Loucy (cell line): ENCODE measurements around the gene UBE2Q1.

ENCODE experiments used
- EZH2phosphoT487 ChIP-seq: fragments of 200-600 bp; IDR thresholded peaks from 2 replicates; pipeline ENCODE4 v1.6.1; 2018; ENCODE audit warnings: antibody characterized with exemption, mild to moderate bottlenecking, moderate library complexity, borderline replicate concordance
- TF ChIP-seq, protein P1 (sequence below): fragments of 200-600 bp; sonication (generic); conservative IDR thresholded peaks from 2 replicates; pipeline ENCODE4 v1.5.1; 2014; ENCODE audit warnings: mild to moderate bottlenecking, antibody characterized with exemption, low read length

DNA sequence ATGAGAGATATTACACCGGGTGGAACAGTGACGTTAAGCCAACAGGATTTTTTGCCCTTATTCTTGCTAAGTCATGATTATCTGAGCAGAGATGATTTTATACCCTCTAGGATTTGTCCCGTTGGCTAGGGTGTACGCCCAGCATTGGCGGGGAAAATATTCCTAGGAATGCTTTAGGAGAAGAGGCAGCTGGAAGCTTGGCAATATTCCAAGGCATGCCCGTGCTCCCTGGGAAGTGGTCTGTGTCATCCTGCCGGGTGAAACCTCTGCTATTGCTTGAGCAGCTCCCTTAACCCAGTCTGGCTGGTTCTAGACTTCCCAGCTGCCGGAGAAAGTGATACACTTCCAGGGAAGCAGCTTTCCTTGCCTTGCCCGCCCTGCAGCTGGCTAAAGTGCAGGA lies 25.3 kb upstream of the UBE2Q1 start:
- TF ChIP-seq EZH2phosphoT487: no peak
- TF ChIP-seq, protein P1, sequence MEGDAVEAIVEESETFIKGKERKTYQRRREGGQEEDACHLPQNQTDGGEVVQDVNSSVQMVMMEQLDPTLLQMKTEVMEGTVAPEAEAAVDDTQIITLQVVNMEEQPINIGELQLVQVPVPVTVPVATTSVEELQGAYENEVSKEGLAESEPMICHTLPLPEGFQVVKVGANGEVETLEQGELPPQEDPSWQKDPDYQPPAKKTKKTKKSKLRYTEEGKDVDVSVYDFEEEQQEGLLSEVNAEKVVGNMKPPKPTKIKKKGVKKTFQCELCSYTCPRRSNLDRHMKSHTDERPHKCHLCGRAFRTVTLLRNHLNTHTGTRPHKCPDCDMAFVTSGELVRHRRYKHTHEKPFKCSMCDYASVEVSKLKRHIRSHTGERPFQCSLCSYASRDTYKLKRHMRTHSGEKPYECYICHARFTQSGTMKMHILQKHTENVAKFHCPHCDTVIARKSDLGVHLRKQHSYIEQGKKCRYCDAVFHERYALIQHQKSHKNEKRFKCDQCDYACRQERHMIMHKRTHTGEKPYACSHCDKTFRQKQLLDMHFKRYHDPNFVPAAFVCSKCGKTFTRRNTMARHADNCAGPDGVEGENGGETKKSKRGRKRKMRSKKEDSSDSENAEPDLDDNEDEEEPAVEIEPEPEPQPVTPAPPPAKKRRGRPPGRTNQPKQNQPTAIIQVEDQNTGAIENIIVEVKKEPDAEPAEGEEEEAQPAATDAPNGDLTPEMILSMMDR: no peak
